Activated CD4-positive, CD25-positive, alpha-beta regulatory T cell (primary cell): ENCODE data around the gene SH3BP1.

Experiments used
- DNase-seq, 4 experiments: peaks; one replicate each; lab custom pipeline; 2025; lab: John Stamatoyannopoulos, UW

SH3BP1 gene

DNA sequence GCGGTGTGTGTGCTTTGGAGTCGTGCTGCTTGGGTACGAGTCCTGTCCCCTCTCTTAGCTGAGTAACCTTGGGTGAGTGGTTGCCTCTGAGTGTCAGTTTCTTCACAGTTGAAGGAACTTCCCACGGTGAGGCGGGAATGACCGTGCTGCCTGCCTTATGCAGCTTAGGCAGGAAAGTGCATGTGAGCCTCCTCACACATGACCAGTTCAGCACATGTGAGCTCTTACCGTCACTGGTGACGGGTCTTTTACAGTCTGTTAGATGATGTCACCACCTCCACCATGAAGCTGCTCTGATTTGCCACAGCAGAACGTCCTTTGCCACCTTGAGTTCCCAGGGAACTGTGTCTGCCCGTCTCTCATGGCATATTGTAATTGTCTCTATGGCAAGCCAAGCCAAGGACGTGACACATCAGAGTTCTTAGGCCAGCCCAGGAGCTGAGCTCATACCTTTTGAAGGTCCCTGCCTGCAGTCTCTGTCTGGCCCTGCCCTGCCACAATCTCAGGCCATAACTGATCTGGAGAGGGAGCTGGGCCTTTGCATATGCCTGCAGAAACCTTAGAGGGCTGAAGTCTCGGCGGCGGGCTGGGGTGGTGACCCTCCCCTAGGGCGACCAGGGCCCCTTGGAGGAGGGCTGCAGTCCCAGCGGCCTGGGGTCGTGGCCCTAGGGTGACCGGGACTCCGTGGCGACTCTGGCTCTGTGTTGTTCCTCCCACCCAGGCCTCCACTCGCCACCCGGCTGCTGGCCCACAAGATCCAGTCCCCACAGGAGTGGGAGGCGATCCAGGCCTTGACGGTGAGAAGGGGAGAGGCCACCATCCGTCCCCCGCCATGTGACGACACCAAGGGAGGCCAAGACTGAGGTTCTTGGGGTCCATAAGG lies 23.0 kb upstream of the SH3BP1 start:
- no peak for DNase-seq

DNA sequence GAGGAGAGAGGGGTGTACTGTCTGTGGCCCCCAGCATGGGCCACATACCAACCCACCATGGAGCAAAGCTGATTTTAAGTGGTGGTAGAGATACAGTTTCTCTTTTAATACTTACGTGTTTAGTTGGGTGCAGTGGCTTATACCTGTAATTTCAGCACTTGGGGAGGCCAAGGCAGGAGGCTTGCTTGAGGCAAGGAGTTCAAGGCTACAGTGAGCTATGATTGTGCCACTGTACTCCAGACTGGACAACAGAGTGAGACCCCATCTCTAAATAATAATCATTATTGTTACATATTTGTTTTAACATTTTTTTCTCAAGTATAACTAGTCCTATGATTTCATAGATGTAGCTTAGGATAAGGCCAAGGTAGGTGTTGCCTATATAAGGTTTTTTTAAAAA lies 22.0 kb upstream of the SH3BP1 start:
- no peak for DNase-seq

DNA sequence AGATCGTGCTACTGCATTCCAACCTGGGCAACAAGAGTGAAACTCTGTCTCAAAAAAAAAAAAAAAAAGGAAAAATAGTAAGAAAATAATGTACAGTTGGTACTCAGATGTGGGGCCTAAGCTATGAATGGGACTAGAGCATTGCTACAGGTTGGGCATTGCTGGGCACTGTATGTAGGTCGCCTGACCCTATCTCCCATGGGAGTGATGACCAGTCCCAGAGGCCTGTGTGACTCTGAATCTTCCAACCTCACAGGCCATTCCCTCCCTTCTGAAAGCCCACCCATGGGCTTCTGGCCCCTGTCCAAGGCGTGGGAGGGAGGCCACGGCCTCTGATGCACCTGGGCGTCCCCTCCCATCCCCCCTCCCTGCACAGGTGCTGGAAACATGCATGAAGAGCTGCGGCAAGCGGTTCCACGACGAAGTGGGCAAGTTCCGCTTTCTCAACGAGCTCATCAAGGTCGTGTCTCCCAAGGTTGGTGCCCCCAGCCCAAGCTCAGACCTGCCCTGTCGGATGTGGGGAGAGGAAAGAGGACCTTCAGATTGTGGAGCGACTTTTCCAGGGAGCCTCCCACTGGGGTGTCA lies 21.3 kb upstream of the SH3BP1 start:
- DNase-seq = no peak

DNA sequence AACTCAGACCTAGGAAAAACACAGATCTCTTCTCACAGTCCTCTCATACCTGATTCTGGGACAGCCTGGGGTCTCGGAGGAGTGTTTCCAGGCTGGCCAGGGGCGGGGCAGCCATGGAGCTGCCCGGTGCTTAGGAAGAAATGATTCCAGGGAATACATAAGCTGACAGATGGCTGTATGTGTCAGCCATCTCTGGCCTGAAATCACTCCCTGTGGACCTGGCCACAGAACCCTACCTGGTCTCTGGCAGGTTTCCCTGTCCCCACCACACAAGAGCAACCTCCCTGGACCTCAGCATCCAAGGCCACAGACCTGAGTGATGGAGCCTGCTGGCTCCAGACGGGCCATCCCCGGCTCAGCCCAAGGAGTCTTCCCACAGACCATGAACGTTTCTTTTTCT lies 20.8 kb upstream of the SH3BP1 start:
- DNase-seq = no peak

DNA sequence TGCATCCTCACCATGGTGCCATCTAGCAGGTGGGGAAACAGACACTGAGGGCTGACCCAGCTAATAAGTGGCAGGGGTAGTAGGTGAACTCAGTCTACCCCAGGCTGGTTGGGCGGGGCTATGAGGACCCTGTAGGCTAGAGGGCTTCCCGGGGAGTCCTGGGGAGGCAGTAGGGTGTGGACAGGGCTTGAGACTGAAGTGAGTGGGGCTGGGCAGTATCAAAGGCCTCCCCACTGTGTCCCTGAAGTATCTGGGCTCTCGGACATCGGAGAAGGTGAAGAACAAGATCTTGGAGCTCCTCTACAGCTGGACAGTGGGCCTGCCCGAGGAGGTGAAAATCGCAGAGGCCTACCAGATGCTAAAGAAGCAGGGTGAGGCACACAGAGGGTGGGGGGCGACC lies 19.5 kb upstream of the SH3BP1 start:
- no peak for DNase-seq

DNA sequence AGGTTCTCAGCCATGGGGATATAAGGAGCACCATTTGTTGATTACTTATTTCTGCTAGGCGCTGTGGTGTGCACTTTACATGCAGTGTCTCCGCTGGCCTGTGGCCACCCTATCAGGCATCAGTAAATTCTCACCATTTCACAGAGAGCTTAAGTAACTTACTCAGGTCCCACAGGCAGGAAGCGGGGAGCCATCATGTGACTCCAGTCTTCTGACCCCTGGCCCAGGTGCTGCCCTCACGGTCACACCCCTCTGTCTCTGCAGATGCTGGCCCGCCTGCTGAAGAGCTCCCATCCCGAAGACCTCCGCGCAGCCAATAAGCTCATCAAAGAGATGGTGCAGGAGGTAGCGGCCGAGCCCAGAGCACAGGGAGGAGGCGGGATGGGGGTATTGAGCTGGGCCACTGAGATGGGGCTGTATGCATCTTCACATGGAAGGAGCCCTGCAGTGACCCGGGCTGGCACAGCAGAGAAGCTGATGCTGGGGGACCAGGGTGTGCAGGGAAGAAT lies 18.1 kb upstream of the SH3BP1 start:
- no peak for DNase-seq

DNA sequence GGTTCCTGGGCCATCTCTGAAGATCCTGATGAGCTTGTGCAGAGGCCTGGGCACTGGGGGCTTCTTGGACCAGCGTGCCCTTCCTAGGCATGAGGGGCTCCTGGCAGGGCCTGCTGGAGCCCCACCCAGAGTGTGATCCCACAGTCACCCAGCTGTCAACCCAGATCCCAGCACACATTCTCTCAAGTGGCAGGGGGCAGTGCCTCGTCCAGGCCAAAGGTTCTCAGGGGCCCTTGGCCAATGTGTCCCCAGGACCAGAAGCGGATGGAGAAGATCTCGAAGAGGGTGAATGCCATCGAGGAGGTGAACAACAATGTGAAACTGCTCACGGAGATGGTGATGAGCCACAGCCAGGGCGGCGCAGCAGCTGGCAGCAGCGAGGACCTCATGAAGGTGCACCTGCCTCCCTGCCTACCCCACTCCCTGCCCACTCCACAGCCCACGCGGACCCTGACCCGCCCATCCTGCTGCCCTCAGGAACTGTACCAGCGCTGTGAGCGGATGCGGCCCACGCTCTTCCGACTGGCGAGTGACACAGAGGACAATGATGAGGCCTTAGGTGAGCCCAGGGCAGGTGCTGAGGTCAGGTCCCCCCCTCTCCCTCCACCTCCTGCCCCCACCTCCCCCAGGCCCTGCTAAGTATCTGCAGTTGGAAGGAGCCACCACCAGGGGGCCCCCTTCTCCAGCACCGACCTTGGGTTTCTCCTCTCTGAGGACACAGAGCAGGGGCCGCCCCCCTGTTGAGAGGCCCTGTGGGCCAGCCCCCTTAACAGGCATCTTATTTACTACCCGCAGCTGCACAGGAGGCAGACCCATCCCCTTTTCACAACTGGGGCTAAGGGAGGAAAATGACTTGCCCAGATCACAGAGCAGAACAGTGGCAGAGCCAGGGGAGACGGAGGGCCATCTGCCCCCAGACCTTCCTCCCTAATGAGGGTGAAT lies 16.1 kb upstream of the SH3BP1 start:
- DNase-seq = peak; percentile 54 to 67 (median 60)

DNA sequence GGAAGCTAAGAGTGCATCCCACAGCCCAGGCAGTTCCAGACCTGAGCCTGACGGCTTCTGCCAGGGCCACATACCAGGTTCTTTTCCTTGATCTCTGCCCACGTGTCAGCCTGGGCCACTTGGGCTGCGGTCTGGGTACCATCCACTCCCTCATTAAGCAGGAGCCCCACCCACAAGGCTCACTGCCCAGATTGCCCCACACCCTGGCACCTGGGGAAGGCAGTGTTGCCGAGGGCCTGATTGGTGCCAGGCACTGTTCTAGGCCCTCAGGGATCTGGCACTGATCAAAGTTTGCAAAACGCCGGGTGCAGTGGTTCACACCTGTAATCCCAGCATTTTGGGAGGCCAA lies 15.5 kb upstream of the SH3BP1 start:
- no peak for DNase-seq

DNA sequence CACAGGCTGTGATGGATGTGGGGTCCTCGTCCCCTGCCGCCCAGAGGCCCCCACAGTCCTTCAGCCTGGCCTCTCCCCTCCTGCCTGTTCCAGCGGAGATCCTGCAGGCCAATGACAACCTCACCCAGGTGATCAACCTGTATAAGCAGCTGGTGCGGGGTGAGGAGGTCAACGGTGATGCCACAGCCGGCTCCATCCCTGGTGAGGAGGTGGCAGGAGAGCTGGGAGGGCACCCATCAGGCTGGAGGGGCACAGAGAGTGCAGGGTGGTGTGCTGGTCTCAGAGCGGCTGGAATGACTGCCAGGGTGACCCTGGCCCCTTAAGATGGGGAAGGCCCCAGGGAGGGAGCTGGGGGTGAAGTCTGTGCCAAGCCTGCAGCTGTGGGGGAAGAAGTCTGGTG lies 14.6 kb upstream of the SH3BP1 start:
- DNase-seq = no peak

DNA sequence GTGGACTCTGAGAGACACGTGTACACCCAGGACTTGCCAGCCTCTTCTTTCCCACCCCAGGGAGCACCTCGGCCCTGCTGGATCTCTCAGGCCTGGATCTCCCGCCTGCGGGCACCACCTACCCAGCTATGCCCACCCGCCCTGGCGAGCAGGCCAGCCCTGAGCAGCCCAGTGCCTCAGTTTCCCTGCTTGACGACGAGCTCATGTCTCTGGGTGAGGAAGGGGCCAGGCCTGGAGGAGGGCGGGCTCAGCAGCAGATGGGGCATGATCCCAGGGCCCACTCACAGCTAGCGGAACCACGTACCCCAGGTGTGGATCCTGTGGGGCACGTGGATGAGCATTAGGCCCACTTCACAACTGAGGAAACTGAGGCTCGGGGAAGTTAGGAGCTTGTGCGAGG lies 13.7 kb upstream of the SH3BP1 start:
- DNase-seq = no peak

DNA sequence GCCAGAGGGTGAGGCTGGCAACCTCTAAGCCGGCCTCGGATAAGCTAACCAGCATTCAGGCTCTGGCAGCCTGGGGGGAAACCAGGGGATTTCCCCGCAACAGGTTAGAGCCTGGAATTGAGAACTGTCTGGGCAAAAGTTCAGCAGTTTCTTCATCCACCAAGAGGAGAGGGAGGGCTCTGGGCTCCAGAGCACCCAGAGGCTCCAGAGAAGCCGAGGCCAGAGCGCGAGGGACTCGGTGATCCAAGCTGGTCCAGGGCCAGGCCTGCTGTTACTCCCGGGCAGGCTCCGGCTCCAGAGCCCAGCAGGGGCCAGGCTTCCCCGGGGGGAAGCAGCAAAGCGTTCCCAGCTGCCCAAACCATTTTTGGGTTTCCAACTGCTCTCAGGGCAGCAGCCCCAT lies 13.3 kb upstream of the SH3BP1 start:
- DNase-seq = no peak

DNA sequence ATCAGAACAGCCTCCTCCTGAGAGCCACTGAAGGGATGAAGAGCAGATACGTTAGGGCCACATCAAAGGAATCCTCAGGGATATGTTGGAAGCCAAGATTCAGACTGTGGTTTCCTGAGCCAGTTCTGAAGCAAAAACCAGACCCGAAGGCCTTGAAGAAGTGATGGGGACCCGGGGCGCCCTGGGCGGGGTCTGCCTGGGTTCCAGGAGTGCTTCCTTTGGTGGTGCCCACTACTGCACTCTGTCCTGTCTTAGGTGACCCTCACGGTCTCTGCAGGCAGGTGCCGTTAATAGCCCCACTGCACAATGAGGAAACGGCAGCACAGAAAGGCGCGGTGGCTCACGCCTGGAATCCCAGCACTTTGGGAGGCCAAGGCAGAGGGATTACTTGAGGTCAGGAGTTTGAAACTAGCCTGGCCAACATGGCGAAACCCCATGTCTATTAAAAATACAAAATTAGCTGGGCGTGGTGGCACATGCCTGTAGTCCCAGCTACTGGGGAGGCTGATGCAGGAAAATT lies 12.9 kb upstream of the SH3BP1 start:
- no peak for DNase-seq

DNA sequence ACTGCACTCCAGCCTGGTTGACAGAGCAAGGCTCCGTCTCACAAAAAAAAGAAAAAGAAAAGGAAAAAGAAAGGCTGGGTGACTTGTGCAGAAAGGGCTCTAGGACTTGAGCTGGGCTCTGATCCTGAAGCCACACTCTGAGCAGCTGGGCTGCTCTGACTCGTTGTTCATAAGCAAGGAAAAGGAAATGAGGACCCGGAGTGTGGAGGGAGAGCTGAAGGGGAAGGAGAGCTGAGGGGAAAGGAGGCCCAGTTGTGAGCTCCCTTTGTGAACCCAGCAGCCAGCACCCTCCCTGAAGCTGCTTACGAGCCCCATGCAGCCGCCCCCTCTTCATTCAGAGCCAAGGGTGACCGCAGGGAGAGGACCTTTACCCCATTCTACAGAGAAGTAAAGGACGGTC lies 12.3 kb upstream of the SH3BP1 start:
- no peak for DNase-seq

DNA sequence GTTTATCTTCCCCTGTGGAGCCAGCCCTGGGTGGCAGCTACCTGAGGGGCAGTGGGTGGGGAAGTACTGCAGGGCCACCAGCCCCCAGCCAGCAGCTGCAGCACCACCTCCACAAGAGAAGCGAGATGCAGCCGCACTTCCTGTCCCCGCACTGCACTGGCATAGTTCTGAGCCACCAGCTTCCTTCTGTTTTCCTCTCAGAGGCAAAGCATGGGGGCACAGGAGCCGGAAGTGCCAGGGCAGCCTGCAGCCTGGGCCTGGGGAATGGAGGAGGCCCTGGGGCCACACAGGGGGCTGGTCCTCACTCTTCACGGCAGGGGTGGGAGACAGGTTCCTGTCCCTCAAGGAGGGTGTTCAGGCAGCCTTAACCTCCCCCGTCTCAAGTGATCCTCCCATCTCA lies 11.9 kb upstream of the SH3BP1 start:
- DNase-seq = peak in 3 of 4 experiments; percentile 21 to 45 (median 36)

DNA sequence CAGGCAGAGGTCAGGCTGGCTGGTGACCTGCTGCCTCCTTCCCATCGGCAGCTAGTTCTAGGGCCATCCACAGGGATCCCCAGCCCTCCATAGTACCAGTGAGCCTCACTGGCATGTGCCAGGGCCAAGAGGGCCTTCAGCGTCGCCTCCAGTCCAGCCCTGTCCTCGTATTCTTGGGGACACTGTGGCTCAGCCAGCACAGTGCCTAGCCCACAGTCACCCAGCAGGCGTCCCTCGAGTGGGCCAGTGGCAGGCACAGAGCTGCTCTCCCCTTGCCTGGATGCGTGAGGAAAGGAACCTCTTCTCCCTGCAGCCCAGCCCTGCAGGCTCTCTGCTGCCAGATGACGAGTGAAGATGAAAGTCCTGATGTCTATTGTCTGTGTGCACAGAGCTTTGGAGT lies 10.6 kb upstream of the SH3BP1 start:
- DNase-seq = no peak

DNA sequence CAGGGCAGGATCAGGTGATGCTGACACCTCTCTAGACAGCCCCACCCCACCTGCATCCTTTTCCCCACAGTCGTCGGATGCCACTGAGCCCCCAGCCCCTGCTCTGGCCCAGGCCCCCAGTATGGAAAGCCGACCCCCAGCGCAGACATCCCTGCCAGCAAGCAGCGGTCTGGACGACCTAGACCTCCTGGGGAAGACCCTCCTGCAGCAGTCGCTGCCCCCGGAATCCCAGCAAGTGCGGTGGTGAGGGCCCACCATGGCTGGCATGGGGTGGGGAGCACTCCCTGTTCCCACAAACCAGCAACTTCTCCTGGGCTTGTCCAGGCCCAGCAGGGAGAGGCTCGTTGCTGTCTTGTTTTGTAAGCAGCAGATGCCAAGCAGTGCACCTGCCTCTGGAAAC lies 9.5 kb upstream of the SH3BP1 start:
- DNase-seq = no peak

DNA sequence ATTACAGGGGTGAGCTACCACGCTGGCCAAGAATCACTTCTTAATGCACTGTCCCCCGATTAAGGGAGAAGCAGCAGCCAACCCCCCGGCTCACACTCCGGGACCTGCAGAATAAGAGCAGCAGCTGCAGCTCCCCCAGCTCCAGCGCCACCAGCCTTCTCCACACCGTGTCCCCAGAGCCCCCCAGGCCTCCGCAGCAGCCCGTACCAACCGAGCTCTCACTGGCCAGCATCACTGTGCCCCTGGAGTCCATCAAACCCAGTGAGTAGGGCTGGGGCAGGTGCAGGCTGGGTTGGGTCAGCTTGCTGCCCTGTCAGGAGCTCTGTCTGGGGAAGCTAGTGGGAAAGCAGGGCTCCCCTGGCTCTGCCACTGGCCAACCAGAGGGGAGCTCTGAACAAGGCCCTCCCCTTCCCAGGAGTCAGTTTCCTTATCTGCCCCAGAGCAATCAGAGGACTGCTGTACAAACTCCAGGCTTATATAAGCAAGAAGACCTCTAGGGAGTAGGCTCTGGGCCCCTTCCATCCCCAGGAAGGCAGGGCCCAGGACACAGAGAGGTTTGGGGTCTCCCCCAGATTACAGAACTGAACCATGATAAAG lies 8.5 kb upstream of the SH3BP1 start:
- DNase-seq = no peak

DNA sequence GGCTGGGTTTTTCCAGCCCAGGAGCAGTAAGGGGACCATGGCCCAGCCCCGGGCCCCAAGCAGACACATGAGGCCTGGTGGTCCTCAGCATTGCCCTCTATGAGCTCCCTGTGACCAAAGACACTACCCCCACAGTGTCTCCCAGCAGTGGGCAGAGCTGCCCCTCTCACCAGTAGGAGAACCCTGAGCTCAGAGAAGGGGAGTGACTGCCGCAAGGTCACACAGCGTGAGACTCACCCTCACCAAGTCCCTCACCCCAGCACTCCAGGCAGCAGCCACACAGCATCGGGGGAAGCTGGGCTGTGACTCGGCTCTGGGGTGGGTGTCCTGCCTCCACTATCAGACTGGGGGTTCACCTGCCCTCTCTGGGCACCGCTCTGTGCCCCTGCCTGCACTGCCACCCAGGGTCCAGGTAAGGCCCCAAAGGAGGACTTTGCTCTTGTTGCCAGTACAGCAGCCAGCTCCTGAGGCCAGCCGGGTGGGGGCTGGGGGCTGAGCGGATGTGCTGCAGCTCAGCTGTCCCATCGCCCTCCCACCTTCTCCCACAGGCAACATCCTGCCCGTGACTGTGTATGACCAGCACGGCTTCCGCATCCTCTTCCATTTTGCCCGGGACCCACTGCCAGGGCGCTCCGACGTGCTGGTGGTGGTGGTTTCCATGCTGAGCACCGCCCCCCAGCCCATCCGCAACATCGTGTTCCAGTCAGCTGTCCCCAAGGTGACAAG lies 7.9 kb upstream of the SH3BP1 start:
- no peak for DNase-seq

DNA sequence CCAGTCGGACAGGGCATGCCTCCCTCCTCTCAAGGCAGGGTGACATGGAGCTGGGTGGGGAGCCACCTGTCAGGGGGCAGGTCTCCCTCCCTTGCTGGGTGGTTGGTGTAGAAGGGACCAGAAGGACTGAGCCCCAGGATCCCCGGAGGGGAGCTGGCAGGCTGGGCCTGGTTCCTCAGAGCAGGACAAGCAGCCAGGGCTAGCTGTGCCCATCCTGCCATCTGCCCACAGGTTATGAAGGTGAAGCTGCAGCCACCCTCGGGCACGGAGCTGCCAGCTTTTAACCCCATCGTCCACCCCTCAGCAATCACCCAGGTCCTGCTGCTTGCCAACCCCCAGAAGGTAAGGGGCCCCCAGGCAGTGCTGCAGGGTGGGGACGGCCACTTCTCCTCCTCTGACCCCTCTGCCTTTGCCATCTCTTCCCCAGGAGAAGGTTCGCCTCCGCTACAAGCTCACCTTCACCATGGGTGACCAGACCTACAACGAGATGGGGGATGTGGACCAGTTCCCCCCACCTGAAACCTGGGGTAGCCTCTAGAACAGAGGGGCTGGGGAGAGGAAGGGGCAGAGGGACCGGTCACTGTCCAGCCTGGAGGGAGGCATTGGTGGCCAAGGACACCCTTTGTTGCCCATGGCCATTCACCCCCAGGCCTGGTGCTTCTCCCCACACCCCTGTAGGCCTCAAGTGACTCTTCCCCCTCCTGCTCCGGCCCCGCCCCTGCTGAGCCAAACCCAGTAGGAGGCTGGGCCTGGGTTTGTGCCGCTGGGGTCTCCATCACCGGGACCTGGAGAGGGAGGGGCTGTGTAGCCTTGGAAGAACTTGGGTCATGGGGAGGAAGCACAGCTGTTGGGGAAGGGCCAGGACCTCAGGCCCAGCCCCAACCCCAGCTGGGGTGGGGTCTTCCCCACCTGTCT lies 7.0 kb upstream of the SH3BP1 start:
- DNase-seq = no peak

DNA sequence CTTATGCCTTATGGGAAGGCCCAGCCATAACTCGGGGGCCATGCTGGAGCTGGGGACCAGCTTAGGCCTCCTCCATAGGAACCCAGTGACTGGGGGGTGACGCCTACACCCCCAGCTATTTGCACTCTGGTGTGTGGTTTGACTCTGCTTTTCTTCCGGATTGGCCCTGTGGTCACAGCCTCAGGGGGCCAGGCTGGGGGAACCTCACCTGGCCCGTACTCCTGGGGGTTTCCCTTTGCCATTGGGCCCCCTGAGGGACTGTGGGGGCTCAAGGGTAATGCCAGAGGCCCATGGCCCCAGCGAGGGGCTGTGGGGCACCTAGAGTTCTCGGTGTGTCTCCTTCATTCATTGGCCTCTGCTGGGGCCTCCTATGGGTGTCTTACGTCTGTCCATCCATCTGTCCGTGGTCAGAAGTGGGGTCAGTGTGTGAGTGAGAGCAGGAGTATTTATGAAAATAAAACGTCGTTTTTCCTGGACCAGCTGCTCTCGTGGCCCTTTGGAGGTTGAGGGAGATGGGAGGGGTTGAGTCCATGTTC lies 6.3 kb upstream of the SH3BP1 start:
- DNase-seq = no peak
